Measurements from ENCODE around the gene HERPUD1. TPM values are rescaled to one million over a fixed set of nuclear protein-coding genes. Genes with fewer than 3 reads are reported as not detected.
"Not testable (repeated sequence)": the region's sequence is repeated elsewhere in the genome, so short reads cannot be mapped to it uniquely, and the experiment has no call there.

HERPUD1 gene
- total RNA-seq, 1 donor from 2014 or later = 122 TPM

GRCh38 chr16:56933828-56934598 is 2.1 kb downstream of the HERPUD1 start:
- ATAC-seq (no peak), DNase-seq (ENCODE audit: low spot score) (no peak)

- ATAC-seq; DNase-seq (ENCODE audit: low spot score): not testable (repeated sequence)
Measured at GRCh38 chr16:56934599-56935145, 2.7 kb downstream of the HERPUD1 start.

GRCh38 chr16:56935201-56935600 is 3.3 kb downstream of the HERPUD1 start:
- no peak for DNase-seq (ENCODE audit: low spot score)
- ATAC-seq = no peak

- no peak for DNase-seq (ENCODE audit: low spot score)
Measured at GRCh38 chr16:56936491-56936890, 4.5 kb downstream of the HERPUD1 start.

GRCh38 chr16:56936950-56937349 is 5.0 kb downstream of the HERPUD1 start:
- no peak for DNase-seq (ENCODE audit: low spot score)
- ATAC-seq = no peak

More at GRCh38 chr16:56936491-56936890, 4.5 kb downstream of the HERPUD1 start:
- no peak for ATAC-seq

- ATAC-seq = peak; percentile 7
- DNase-seq (ENCODE audit: low spot score) = no peak
Measured at GRCh38 chr16:56938664-56939513, 6.9 kb downstream of the HERPUD1 start.

GRCh38 chr16:56939801-56940200 is 7.9 kb downstream of the HERPUD1 start:
- no peak for DNase-seq (ENCODE audit: low spot score)
- ATAC-seq = no peak

GRCh38 chr16:56941092-56941491 is 9.2 kb downstream of the HERPUD1 start:
- DNase-seq (ENCODE audit: low spot score) (no peak), ATAC-seq (no peak)

- ATAC-seq (no peak), DNase-seq (ENCODE audit: low spot score) (no peak)
Measured at GRCh38 chr16:56941856-56942331, 10.0 kb downstream of the HERPUD1 start.

- DNase-seq (ENCODE audit: low spot score) (no peak), ATAC-seq (no peak)
Measured at GRCh38 chr16:56943761-56944375, 11.9 kb downstream of the HERPUD1 start.

GRCh38 chr16:56944954-56945839 is 13.3 kb downstream of the HERPUD1 start:
- ATAC-seq (no peak), DNase-seq (ENCODE audit: low spot score) (no peak)

- ATAC-seq (peak; percentile 16), DNase-seq (ENCODE audit: low spot score) (no peak)
Measured at GRCh38 chr16:56945847-56946527, 14.0 kb downstream of the HERPUD1 start.

GRCh38 chr16:56946767-56947603 is 15.0 kb downstream of the HERPUD1 start:
- ATAC-seq (peak; percentile 3), DNase-seq (ENCODE audit: low spot score) (no peak)

- ATAC-seq (no peak), DNase-seq (ENCODE audit: low spot score) (no peak)
Measured at GRCh38 chr16:56947604-56947995, 15.7 kb downstream of the HERPUD1 start.

GRCh38 chr16:56948234-56948633 is 16.3 kb downstream of the HERPUD1 start:
- ATAC-seq (no peak), DNase-seq (ENCODE audit: low spot score) (no peak)

- DNase-seq (ENCODE audit: low spot score) (no peak), ATAC-seq (no peak)
Measured at GRCh38 chr16:56950051-56950450, 18.1 kb downstream of the HERPUD1 start.

GRCh38 chr16:56950455-56950854 is 18.5 kb downstream of the HERPUD1 start:
- DNase-seq (ENCODE audit: low spot score) = no peak
- peak; percentile 3 for ATAC-seq

Measured in left lobe of liver (tissue), 2 donors.